ENCODE results near the gene LCE1C.

Gene LCE1C

DNA sequence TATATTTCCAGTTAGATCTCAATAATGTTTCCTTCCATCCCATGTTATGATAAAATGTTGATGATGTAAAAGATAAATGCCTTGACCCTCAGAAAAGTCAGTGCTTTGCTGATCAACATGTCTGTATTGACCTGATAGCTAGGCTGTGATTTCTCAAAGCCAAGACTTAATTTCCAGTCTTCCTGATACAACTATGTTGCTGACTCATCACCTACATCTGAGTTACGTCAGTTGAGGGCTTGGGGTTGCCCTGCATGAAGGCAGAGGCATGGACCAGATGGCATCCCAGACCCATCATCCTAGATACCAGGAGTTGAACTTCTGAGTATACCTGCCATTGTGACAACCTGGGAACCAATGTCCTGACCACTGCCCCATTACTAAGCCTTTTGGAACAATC lies 5.1 kb downstream of the LCE1C start:
- TF ChIP-seq, protein P1, sequence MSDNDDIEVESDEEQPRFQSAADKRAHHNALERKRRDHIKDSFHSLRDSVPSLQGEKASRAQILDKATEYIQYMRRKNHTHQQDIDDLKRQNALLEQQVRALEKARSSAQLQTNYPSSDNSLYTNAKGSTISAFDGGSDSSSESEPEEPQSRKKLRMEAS (IDR thresholded peaks at IDR 0.05), result no peak
- TF ChIP-seq, protein P2, sequence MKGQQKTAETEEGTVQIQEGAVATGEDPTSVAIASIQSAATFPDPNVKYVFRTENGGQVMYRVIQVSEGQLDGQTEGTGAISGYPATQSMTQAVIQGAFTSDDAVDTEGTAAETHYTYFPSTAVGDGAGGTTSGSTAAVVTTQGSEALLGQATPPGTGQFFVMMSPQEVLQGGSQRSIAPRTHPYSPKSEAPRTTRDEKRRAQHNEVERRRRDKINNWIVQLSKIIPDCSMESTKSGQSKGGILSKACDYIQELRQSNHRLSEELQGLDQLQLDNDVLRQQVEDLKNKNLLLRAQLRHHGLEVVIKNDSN (IDR thresholded peaks at IDR 0.05), result no peak
- no peak for TF ChIP-seq CREB1 (IDR thresholded peaks at IDR 0.05; ENCODE audit: low read depth)
- TF ChIP-seq RAD21 (IDR thresholded peaks at IDR 0.05; ENCODE audit: low read depth), result no peak
- no peak for TF ChIP-seq CEBPB (IDR thresholded peaks at IDR 0.05)
- TF ChIP-seq, protein P3, sequence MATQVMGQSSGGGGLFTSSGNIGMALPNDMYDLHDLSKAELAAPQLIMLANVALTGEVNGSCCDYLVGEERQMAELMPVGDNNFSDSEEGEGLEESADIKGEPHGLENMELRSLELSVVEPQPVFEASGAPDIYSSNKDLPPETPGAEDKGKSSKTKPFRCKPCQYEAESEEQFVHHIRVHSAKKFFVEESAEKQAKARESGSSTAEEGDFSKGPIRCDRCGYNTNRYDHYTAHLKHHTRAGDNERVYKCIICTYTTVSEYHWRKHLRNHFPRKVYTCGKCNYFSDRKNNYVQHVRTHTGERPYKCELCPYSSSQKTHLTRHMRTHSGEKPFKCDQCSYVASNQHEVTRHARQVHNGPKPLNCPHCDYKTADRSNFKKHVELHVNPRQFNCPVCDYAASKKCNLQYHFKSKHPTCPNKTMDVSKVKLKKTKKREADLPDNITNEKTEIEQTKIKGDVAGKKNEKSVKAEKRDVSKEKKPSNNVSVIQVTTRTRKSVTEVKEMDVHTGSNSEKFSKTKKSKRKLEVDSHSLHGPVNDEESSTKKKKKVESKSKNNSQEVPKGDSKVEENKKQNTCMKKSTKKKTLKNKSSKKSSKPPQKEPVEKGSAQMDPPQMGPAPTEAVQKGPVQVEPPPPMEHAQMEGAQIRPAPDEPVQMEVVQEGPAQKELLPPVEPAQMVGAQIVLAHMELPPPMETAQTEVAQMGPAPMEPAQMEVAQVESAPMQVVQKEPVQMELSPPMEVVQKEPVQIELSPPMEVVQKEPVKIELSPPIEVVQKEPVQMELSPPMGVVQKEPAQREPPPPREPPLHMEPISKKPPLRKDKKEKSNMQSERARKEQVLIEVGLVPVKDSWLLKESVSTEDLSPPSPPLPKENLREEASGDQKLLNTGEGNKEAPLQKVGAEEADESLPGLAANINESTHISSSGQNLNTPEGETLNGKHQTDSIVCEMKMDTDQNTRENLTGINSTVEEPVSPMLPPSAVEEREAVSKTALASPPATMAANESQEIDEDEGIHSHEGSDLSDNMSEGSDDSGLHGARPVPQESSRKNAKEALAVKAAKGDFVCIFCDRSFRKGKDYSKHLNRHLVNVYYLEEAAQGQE (IDR thresholded peaks at IDR 0.05; ENCODE audit: low read depth), result no peak
- no peak for TF ChIP-seq YY1 (IDR thresholded peaks at IDR 0.05; ENCODE audit: low read depth)
- TF ChIP-seq TAF1 (IDR thresholded peaks at IDR 0.05; ENCODE audit: low read depth), result no peak
- no peak for TF ChIP-seq TCF12 (IDR thresholded peaks at IDR 0.05; ENCODE audit: low read depth)
- no peak for TF ChIP-seq NFIC (IDR thresholded peaks at IDR 0.05)
- no peak for TF ChIP-seq FOXM1 (IDR thresholded peaks at IDR 0.05; ENCODE audit: borderline replicate concordance, low read depth)
- TF ChIP-seq EP300 (IDR thresholded peaks at IDR 0.05; ENCODE audit: borderline replicate concordance), result no peak
- no peak for TF ChIP-seq ZBTB7A (IDR thresholded peaks at IDR 0.05; ENCODE audit: low read depth)
- no peak for TF ChIP-seq TEAD4 (IDR thresholded peaks at IDR 0.05)
- TF ChIP-seq EGR1 (IDR thresholded peaks at IDR 0.05), result no peak

DNA sequence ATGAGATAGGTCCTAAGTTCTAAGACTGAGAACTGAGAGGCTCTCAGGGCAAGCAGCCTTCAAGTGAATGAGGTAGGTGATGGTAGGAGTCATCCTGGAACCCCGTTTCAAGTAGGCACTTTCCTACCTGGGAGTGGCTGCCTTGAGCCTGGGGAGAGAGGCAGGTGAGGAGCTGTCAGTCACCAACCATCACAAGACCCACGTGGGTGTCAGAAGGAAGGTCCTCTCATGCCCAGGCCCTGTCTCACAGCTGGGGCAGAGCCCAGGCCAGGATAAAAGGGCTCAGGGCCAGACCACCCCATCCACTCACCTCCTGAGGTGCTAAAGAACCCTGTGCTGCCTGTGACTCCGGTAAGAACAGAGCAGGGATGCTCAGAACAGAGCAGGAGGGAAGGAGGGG lies 10.0 kb downstream of the LCE1C start, which contains the start of gene LCE1D:
LCE1D (plus strand) TSS at position 301 of the 400 bp plus-strand sequence. CDS start 1,074 bp downstream, outside the sequence.
- TF ChIP-seq YY1 (IDR thresholded peaks at IDR 0.05; ENCODE audit: low read depth), result no peak
- TF ChIP-seq, protein P2 (IDR thresholded peaks at IDR 0.05), result no peak
- no peak for TF ChIP-seq EP300 (IDR thresholded peaks at IDR 0.05; ENCODE audit: borderline replicate concordance)
- TF ChIP-seq TAF1 (IDR thresholded peaks at IDR 0.05; ENCODE audit: low read depth), result no peak
- TF ChIP-seq, protein P1 (IDR thresholded peaks at IDR 0.05), result no peak
- TF ChIP-seq NFIC (IDR thresholded peaks at IDR 0.05), result no peak
- no peak for TF ChIP-seq EGR1 (IDR thresholded peaks at IDR 0.05)
- TF ChIP-seq CEBPB (IDR thresholded peaks at IDR 0.05), result no peak
- no peak for TF ChIP-seq FOXM1 (IDR thresholded peaks at IDR 0.05; ENCODE audit: borderline replicate concordance, low read depth)
- TF ChIP-seq, protein P3 (IDR thresholded peaks at IDR 0.05; ENCODE audit: low read depth), result no peak
- TF ChIP-seq ZBTB7A (IDR thresholded peaks at IDR 0.05; ENCODE audit: low read depth), result no peak
- no peak for TF ChIP-seq RAD21 (IDR thresholded peaks at IDR 0.05; ENCODE audit: low read depth)

DNA sequence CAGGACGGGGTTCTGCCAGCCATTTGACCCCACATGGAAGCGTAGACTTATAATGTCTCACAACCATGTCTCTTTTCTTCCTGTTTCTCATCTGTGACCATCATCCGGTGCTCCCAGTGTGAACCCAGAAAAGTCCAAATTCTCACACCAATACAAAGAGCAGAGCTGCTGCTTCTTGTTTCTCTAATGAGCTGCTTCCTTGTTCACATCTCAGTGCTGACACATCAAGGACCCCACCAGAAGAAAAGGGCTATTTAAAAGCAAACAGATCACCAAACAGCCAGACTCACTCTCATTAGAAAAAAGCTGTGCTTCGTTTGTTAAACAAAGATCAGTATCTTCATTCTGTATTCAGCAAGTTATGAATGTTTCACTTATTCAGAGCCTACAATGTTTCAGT lies 10.8 kb downstream of the LCE1C start:
- TF ChIP-seq RAD21 (IDR thresholded peaks at IDR 0.05; ENCODE audit: low read depth) (no peak), FOXM1 (IDR thresholded peaks at IDR 0.05; ENCODE audit: borderline replicate concordance, low read depth) (no peak), YY1 (IDR thresholded peaks at IDR 0.05; ENCODE audit: low read depth) (no peak), TAF1 (IDR thresholded peaks at IDR 0.05; ENCODE audit: low read depth) (no peak), EGR1 (IDR thresholded peaks at IDR 0.05) (no peak), NFIC (IDR thresholded peaks at IDR 0.05) (no peak), CREB1 (IDR thresholded peaks at IDR 0.05; ENCODE audit: low read depth) (no peak), TCF12 (IDR thresholded peaks at IDR 0.05; ENCODE audit: low read depth) (no peak), TEAD4 (IDR thresholded peaks at IDR 0.05) (no peak), ZBTB7A (IDR thresholded peaks at IDR 0.05; ENCODE audit: low read depth) (no peak), CEBPB (IDR thresholded peaks at IDR 0.05) (no peak)
- TF ChIP-seq, protein P1 (IDR thresholded peaks at IDR 0.05), result no peak
- TF ChIP-seq, protein P3 (IDR thresholded peaks at IDR 0.05; ENCODE audit: low read depth), result no peak
- TF ChIP-seq, protein P2 (IDR thresholded peaks at IDR 0.05), result no peak

All from Ishikawa (cell line).